CD4-positive, alpha-beta memory T cell (primary cell): Measurements from ENCODE around the gene STK38. TPM values are rescaled to one million over a fixed set of nuclear protein-coding genes. Genes with fewer than 3 reads are reported as not detected.

Source experiments
- CTCF ChIA-PET: fragments of 350-600 bp; sonication (Branson Sonifier 250); formaldehyde crosslinking; loops from one replicate; lab custom pipeline; 2021; ENCODE audit warnings: inconsistent platforms; ENCODE audit not compliant: partially characterized antibody; lab: Charles Lee
- POLR2A ChIA-PET: fragments of 350-600 bp; sonication (Branson Sonifier 250); formaldehyde crosslinking; loops from one replicate; lab custom pipeline; 2021; ENCODE audit not compliant: partially characterized antibody; lab: Charles Lee
- DNase-seq, 5 donors: peaks; one replicate each; pipeline versions ENCODE4 v3.0.0 to v3.0.0-alpha.2; 2020 to 2022; ENCODE audit warnings: mixed read lengths in 1 of 5
- H3K27ac ChIP-seq: one replicate; pipeline ENCODE4 v1.7.0; 2013; ENCODE audit warnings: low read depth, low read length
- H3K27me3 ChIP-seq: 2 replicates; pipeline ENCODE4 v1.7.0; 2013; ENCODE audit warnings: mild to moderate bottlenecking, low read length, moderate library complexity; ENCODE audit not compliant: insufficient read depth
- H3K36me3 ChIP-seq: 2 replicates; pipeline ENCODE4 v1.7.0; 2013; ENCODE audit warnings: mild to moderate bottlenecking, low read length, moderate library complexity; ENCODE audit not compliant: insufficient read depth
- H3K4me1 ChIP-seq: 2 replicates; pipeline ENCODE4 v1.7.0; 2013; ENCODE audit warnings: mild to moderate bottlenecking, low read length, moderate library complexity; ENCODE audit not compliant: insufficient read depth
- H3K4me3 ChIP-seq, 2 donors: one replicate each; pipeline ENCODE4 v1.7.0; 2013; ENCODE audit warnings: low read length in 2 of 2, mild to moderate bottlenecking in 1 of 2
- H3K9me3 ChIP-seq, 2 donors: one replicate each; pipeline ENCODE4 v1.7.0; 2013; ENCODE audit warnings: low read length in 2 of 2, control low read depth in 1 of 2; ENCODE audit not compliant: control insufficient read depth in 1 of 2
- H3K27ac Mint-ChIP-seq, 7 donors: one replicate each; pipeline ENCODE4 v1.8.0; 2020 to 2021; ENCODE audit warnings: mixed read lengths in 7 of 7, mild to moderate bottlenecking in 6 of 7, inconsistent platforms in 3 of 7, moderate library complexity in 3 of 7
- H3K27me3 Mint-ChIP-seq, 2 donors: one replicate each; pipeline ENCODE4 v1.8.0; 2020 to 2021; ENCODE audit warnings: mixed read lengths in 2 of 2
- H3K36me3 Mint-ChIP-seq, 2 donors: one replicate each; pipeline ENCODE4 v1.8.0; 2020 to 2021; ENCODE audit warnings: mixed read lengths in 2 of 2, inconsistent platforms in 1 of 2, mild to moderate bottlenecking in 1 of 2
- H3K4me1 Mint-ChIP-seq, 4 donors: one replicate each; pipeline ENCODE4 v1.8.0; 2020 to 2021; ENCODE audit warnings: mixed read lengths in 4 of 4, mild to moderate bottlenecking in 1 of 4
- H3K4me3 Mint-ChIP-seq, 8 donors: one replicate each; pipeline ENCODE4 v1.8.0; 2020 to 2021; ENCODE audit warnings: mixed read lengths in 8 of 8, mild to moderate bottlenecking in 7 of 8, moderate library complexity in 6 of 8, inconsistent platforms in 3 of 8
- H3K9me3 Mint-ChIP-seq, 8 donors: one replicate each; pipeline ENCODE4 v1.8.0; 2020 to 2021; ENCODE audit warnings: mixed read lengths in 8 of 8, mild to moderate bottlenecking in 5 of 8, inconsistent platforms in 3 of 8, moderate library complexity in 1 of 8
- intact Hi-C: fragments of 100-400 bp; cut with micrococcal nuclease; formaldehyde crosslinking; loops from one replicate; pipeline ENCODE4 v1.15.1; 2023
- polyA plus RNA-seq, 2 donors: library from polyadenylated mRNA; unstranded; fragments of 300-500 nt; fragmentation: Illumina TruSeq; gene quantifications; one replicate each; pipeline ENCODE4 v1.2.3, GENCODE V29; 2021
- total RNA-seq, 2 experiments: library from RNA; stranded (reverse); gene quantifications; one replicate each; pipeline ENCODE4 v1.2.3, GENCODE V29; 2021

The STK38 gene
- total and polyA plus RNA-seq, 4 experiments from 2014 or later = 54.3 to 190 (median 155) TPM

GRCh38 chr6:36525346-36525745 lies 21.9 kb downstream of the STK38 start:
- ChIA-PET CTCF (no interaction called here), POLR2A (interaction anchor here (1.8 kb wide), 1 partner anchor 70 kb away, joined by 3 read pairs; no protein-coding TSS in a partner anchor)
- peak overlapping the region in 4 of 7 donors; percentile 30 to 78 (median 58) for H3K27ac Mint-ChIP-seq
- peaks cover 59 to 70% of the 10 kb centered on the region in 2 donors for H3K36me3 Mint-ChIP-seq
- H3K27me3 ChIP-seq = no peaks in the 10 kb centered on the region
- H3K9me3 ChIP-seq = no peaks in the 10 kb centered on the region
- no peak overlapping the region for H3K4me3 ChIP-seq
- no peak for DNase-seq
- peaks cover 31 to 62% (median 39%) of the 10 kb centered on the region in 4 donors for H3K4me1 Mint-ChIP-seq
- no peaks in the 10 kb centered on the region for H3K27me3 Mint-ChIP-seq
- peaks cover 64% of the 10 kb centered on the region for H3K36me3 ChIP-seq
- H3K9me3 Mint-ChIP-seq = no peaks in the 10 kb centered on the region
- H3K4me1 ChIP-seq = peaks cover 42% of the 10 kb centered on the region
- no peak overlapping the region for H3K27ac ChIP-seq
- H3K4me3 Mint-ChIP-seq = peak overlapping the region in 1 of 8 donors; percentile 5
- intact Hi-C loops = no loop called here

GRCh38 chr6:36524871-36525270 lies 22.4 kb downstream of the STK38 start:
- Histone ChIP-seq H3K36me3 (peaks cover 67% of the 10 kb centered on the region), H3K4me1 (peaks cover 47% of the 10 kb centered on the region), H3K27me3 (no peaks in the 10 kb centered on the region), H3K9me3 (no peaks in the 10 kb centered on the region), H3K27ac (no peak overlapping the region), H3K4me3 (no peak overlapping the region)
- CTCF ChIA-PET = no interaction called here
- intact Hi-C loops = no loop called here
- peaks cover 34 to 65% (median 42%) of the 10 kb centered on the region in 4 donors for H3K4me1 Mint-ChIP-seq
- H3K9me3 Mint-ChIP-seq = no peaks in the 10 kb centered on the region
- POLR2A ChIA-PET = interaction anchor here (1.8 kb wide), 1 partner anchor 70 kb away, joined by 3 read pairs; no protein-coding TSS in a partner anchor
- no peak for DNase-seq
- H3K4me3 Mint-ChIP-seq = no peak overlapping the region
- peaks cover 63 to 74% of the 10 kb centered on the region in 2 donors for H3K36me3 Mint-ChIP-seq
- H3K27me3 Mint-ChIP-seq = no peaks in the 10 kb centered on the region
- H3K27ac Mint-ChIP-seq = peak overlapping the region in 3 of 7 donors; percentile 55 to 83 (median 60)

- Mint-ChIP-seq H3K27me3 (no peaks in the 10 kb centered on the region), H3K36me3 (peaks cover 65 to 74% of the 10 kb centered on the region in 2 donors), H3K27ac (peak overlapping the region in 1 of 7 donors; percentile 60), H3K4me3 (no peak overlapping the region), H3K4me1 (peaks cover 31 to 65% (median 42%) of the 10 kb centered on the region in 4 donors), H3K9me3 (no peaks in the 10 kb centered on the region)
- Histone ChIP-seq H3K4me3 (no peak overlapping the region), H3K27ac (no peak overlapping the region), H3K9me3 (no peaks in the 10 kb centered on the region), H3K36me3 (peaks cover 68% of the 10 kb centered on the region), H3K4me1 (peaks cover 47% of the 10 kb centered on the region), H3K27me3 (no peaks in the 10 kb centered on the region)
- ChIA-PET CTCF (no interaction called here), POLR2A (interaction anchor here (0.9 to 2.4 kb wide), 3 partner anchors 9 to 26 kb away, joined by 3 to 11 read pairs (median 3); no protein-coding TSS in a partner anchor)
- intact Hi-C loops = no loop called here
- no peak for DNase-seq
Observed at GRCh38 chr6:36523936-36524499, 23.3 kb downstream of the STK38 start.

GRCh38 chr6:36523451-36523850 lies 23.8 kb downstream of the STK38 start:
- intact Hi-C loops = no loop called here
- Mint-ChIP-seq H3K27ac (peak overlapping the region in 1 of 7 donors; percentile 30), H3K4me3 (no peak overlapping the region), H3K4me1 (peaks cover 29 to 65% (median 43%) of the 10 kb centered on the region in 4 donors), H3K36me3 (peaks cover 68 to 74% of the 10 kb centered on the region in 2 donors), H3K9me3 (no peaks in the 10 kb centered on the region), H3K27me3 (no peaks in the 10 kb centered on the region)
- ChIA-PET CTCF (no interaction called here), POLR2A (interaction anchor here (0.9 to 2.4 kb wide), 3 partner anchors 10 to 27 kb away, joined by 3 to 11 read pairs (median 3); no protein-coding TSS in a partner anchor)
- Histone ChIP-seq H3K4me1 (peaks cover 47% of the 10 kb centered on the region), H3K27ac (no peak overlapping the region), H3K4me3 (no peak overlapping the region), H3K9me3 (no peaks in the 10 kb centered on the region), H3K27me3 (no peaks in the 10 kb centered on the region), H3K36me3 (peaks cover 68% of the 10 kb centered on the region)
- DNase-seq = no peak

GRCh38 chr6:36519352-36519751 lies 27.9 kb downstream of the STK38 start:
- no peak overlapping the region for H3K4me3 Mint-ChIP-seq
- no peaks in the 10 kb centered on the region for H3K27me3 Mint-ChIP-seq
- H3K4me3 ChIP-seq = no peak overlapping the region
- no peak overlapping the region for H3K27ac ChIP-seq
- peaks cover 83% of the 10 kb centered on the region for H3K36me3 ChIP-seq
- H3K4me1 ChIP-seq = peaks cover 26% of the 10 kb centered on the region
- no peaks in the 10 kb centered on the region for H3K9me3 ChIP-seq
- peaks cover 21 to 50% (median 41%) of the 10 kb centered on the region in 4 donors for H3K4me1 Mint-ChIP-seq
- intact Hi-C loops = no loop called here
- no peaks in the 10 kb centered on the region for H3K9me3 Mint-ChIP-seq
- ChIA-PET POLR2A (interaction anchor here (0.7 to 1.4 kb wide), 2 partner anchors 11 to 79 kb away, joined by 3 to 5 read pairs; no protein-coding TSS in a partner anchor), CTCF (interaction anchor here (1.2 kb wide), 1 partner anchor 11 kb away, joined by 5 read pairs; no protein-coding TSS in a partner anchor)
- peaks cover 69 to 84% of the 10 kb centered on the region in 2 donors for H3K36me3 Mint-ChIP-seq
- no peak for DNase-seq
- H3K27ac Mint-ChIP-seq = peak overlapping the region in 6 of 7 donors; percentile 4 to 78 (median 56)
- no peaks in the 10 kb centered on the region for H3K27me3 ChIP-seq

- no peak overlapping the region for H3K4me3 Mint-ChIP-seq
- Histone ChIP-seq H3K4me1 (peaks cover 26% of the 10 kb centered on the region), H3K9me3 (no peaks in the 10 kb centered on the region), H3K4me3 (no peak overlapping the region), H3K27ac (peak overlapping the region; percentile 6), H3K36me3 (peaks cover 75% of the 10 kb centered on the region), H3K27me3 (no peaks in the 10 kb centered on the region)
- intact Hi-C loops = no loop called here
- H3K27ac Mint-ChIP-seq = peak overlapping the region; percentile 18 to 65 (median 59)
- H3K4me1 Mint-ChIP-seq = peaks cover 19 to 46% (median 37%) of the 10 kb centered on the region in 4 donors
- no peaks in the 10 kb centered on the region for H3K9me3 Mint-ChIP-seq
- DNase-seq = no peak
- peaks cover 58 to 76% of the 10 kb centered on the region in 2 donors for H3K36me3 Mint-ChIP-seq
- no peaks in the 10 kb centered on the region for H3K27me3 Mint-ChIP-seq
- CTCF ChIA-PET = interaction anchor here (0.9 to 2.8 kb wide), 5 partner anchors 10 to 241 kb away, joined by 3 to 8 read pairs (median 3); no protein-coding TSS in a partner anchor
- POLR2A ChIA-PET = interaction anchor here (1.0 kb wide), 1 partner anchor 78 kb away, joined by 3 read pairs; no protein-coding TSS in a partner anchor
Observed at GRCh38 chr6:36517408-36517807, 29.9 kb downstream of the STK38 start.

- intact Hi-C loops = no loop called here
- H3K4me3 ChIP-seq = no peak overlapping the region
- Mint-ChIP-seq H3K36me3 (peaks cover 57 to 76% of the 10 kb centered on the region in 2 donors), H3K4me3 (no peak overlapping the region), H3K27ac (peak overlapping the region in 5 of 7 donors; percentile 18 to 75 (median 65)), H3K4me1 (peaks cover 19 to 45% (median 38%) of the 10 kb centered on the region in 4 donors), H3K9me3 (no peaks in the 10 kb centered on the region), H3K27me3 (no peaks in the 10 kb centered on the region)
- H3K27me3 ChIP-seq = no peaks in the 10 kb centered on the region
- ChIA-PET CTCF (interaction anchor here (1.0 to 2.8 kb wide), 4 partner anchors 10 to 98 kb away, joined by 3 to 8 read pairs (median 4); no protein-coding TSS in a partner anchor), POLR2A (interaction anchor here (0.8 to 1.8 kb wide), 4 partner anchors 10 to 78 kb away, joined by 3 to 9 read pairs (median 3); no protein-coding TSS in a partner anchor)
- peaks cover 75% of the 10 kb centered on the region for H3K36me3 ChIP-seq
- DNase-seq = no peak
- no peaks in the 10 kb centered on the region for H3K9me3 ChIP-seq
- H3K27ac ChIP-seq = peak overlapping the region; percentile 6
- peaks cover 26% of the 10 kb centered on the region for H3K4me1 ChIP-seq
Observed at GRCh38 chr6:36516988-36517387, 30.3 kb downstream of the STK38 start.
